Neural cell (in vitro differentiated cells): ENCODE measurements around the gene KCNT1. TPM values are rescaled to one million over a fixed set of nuclear protein-coding genes. Genes with fewer than 3 reads are reported as not detected.

Experiments used
- H2AFZ ChIP-seq: fragments of 200-600, 300-800 bp; sonication (generic), shearing (Covaris generic); 2 replicates; pipeline ENCODE4 v1.6.0; 2014; ENCODE audit warnings: low read depth, mild to moderate bottlenecking, antibody characterized with exemption, low read length, moderate library complexity
- H3F3A ChIP-seq: fragments of 200-600 bp; shearing (Covaris generic); 2 replicates; pipeline ENCODE4 v1.6.1; 2016; ENCODE audit warnings: mild to moderate bottlenecking, moderate library complexity, mixed read lengths, antibody characterized with exemption, low read length; ENCODE audit not compliant: insufficient read depth, poor library complexity, severe bottlenecking
- H3K27ac ChIP-seq: fragments of 200-600, 300-800 bp; sonication (generic), shearing (Covaris generic); 2 replicates; pipeline ENCODE4 v1.5.1; 2014; ENCODE audit warnings: mild to moderate bottlenecking, low read length, moderate library complexity
- H3K27me3 ChIP-seq: fragments of 300-800, 200-600 bp; sonication (generic), shearing (Covaris generic); 2 replicates; pipeline ENCODE4 v1.6.0; 2014; ENCODE audit warnings: mild to moderate bottlenecking, low read depth, low read length, moderate library complexity; ENCODE audit not compliant: insufficient read depth
- H3K36me3 ChIP-seq: fragments of 300-800, 200-600 bp; sonication (generic), shearing (Covaris generic); 2 replicates; pipeline ENCODE4 v1.5.1; 2014; ENCODE audit warnings: mild to moderate bottlenecking, antibody characterized with exemption, low read length, moderate library complexity; ENCODE audit not compliant: insufficient read depth
- H3K4me2 ChIP-seq: fragments of 300-800, 200-600 bp; sonication (generic), shearing (Covaris generic); 2 replicates; pipeline ENCODE4 v1.6.0; 2014; ENCODE audit warnings: mild to moderate bottlenecking, low read length
- H3K4me3 ChIP-seq: fragments of 300-800, 200-600 bp; sonication (generic), shearing (Covaris generic); 2 replicates; pipeline ENCODE4 v1.5.1; 2014; ENCODE audit warnings: mild to moderate bottlenecking, low read length, moderate library complexity
- H3K79me2 ChIP-seq: fragments of 200-600 bp; shearing (Covaris generic); replicated peaks from 2 replicates; pipeline ENCODE4 v1.6.0; 2014; ENCODE audit warnings: mild to moderate bottlenecking, low read length, moderate library complexity; ENCODE audit not compliant: insufficient read depth
- H3K9ac ChIP-seq: fragments of 300-800, 200-600 bp; sonication (generic), shearing (Covaris generic); 2 replicates; pipeline ENCODE4 v1.6.1; 2016; ENCODE audit warnings: mild to moderate bottlenecking, low read length, mixed read lengths
- H3K9me2 ChIP-seq: fragments of 200-600 bp; shearing (Covaris generic); 2 replicates; pipeline ENCODE4 v1.6.1; 2016; ENCODE audit warnings: mild to moderate bottlenecking, low read length, mixed read lengths; ENCODE audit not compliant: insufficient read depth
- H3K9me3 ChIP-seq: fragments of 200-600, 300-800 bp; sonication (generic), shearing (Covaris generic); 2 replicates; pipeline ENCODE4 v1.6.1; 2016; ENCODE audit warnings: mild to moderate bottlenecking, mixed run types, low read length, moderate library complexity, mixed read lengths
- H4K20me1 ChIP-seq: fragments of 200-600 bp; shearing (Covaris generic); 2 replicates; pipeline ENCODE4 v1.6.1; 2016; ENCODE audit warnings: mild to moderate bottlenecking, mixed run types; ENCODE audit not compliant: insufficient read depth
- CTCF ChIP-seq: fragments of 450-650 bp; IDR thresholded peaks from 2 replicates; pipeline ENCODE4 v1.5.1; 2014; ENCODE audit warnings: antibody characterized with exemption, mild to moderate bottlenecking, moderate library complexity; ENCODE audit not compliant: poor library complexity, severe bottlenecking
- EP300 ChIP-seq: fragments of 450-650 bp; conservative IDR thresholded peaks from 2 replicates; pipeline ENCODE4 v1.6.1; 2014; ENCODE audit warnings: antibody characterized with exemption, mild to moderate bottlenecking, moderate library complexity; ENCODE audit not compliant: poor library complexity, severe bottlenecking
- EZH2 ChIP-seq: fragments of 200-600, 300-800 bp; shearing (Covaris generic), sonication (generic); IDR thresholded peaks from 2 replicates; pipeline ENCODE4 v1.6.1; 2014; ENCODE audit warnings: antibody characterized with exemption, low read length, borderline replicate concordance, mild to moderate bottlenecking; ENCODE audit not compliant: insufficient read depth, poor library complexity, severe bottlenecking
- MXI1 ChIP-seq: fragments of 450-650 bp; conservative IDR thresholded peaks from 2 replicates; pipeline ENCODE4 v1.6.1; 2014; ENCODE audit warnings: antibody characterized with exemption, mild to moderate bottlenecking; ENCODE audit not compliant: poor library complexity, severe bottlenecking
- POLR2AphosphoS5 ChIP-seq: IDR thresholded peaks from 2 replicates; pipeline ENCODE4 v1.6.1; 2012
- RAD21 ChIP-seq: fragments of 450-650 bp; conservative IDR thresholded peaks from 2 replicates; pipeline ENCODE4 v1.6.1; 2014; ENCODE audit warnings: antibody characterized with exemption, mild to moderate bottlenecking, moderate library complexity
- SMC3 ChIP-seq: fragments of 450-650 bp; conservative IDR thresholded peaks from 2 replicates; pipeline ENCODE4 v1.6.1; 2014; ENCODE audit warnings: antibody characterized with exemption, mild to moderate bottlenecking, moderate library complexity; ENCODE audit not compliant: poor library complexity
- TAF1 ChIP-seq: IDR thresholded peaks from 2 replicates; pipeline ENCODE4 v1.6.1; 2012; ENCODE audit warnings: low read depth
- polyA plus RNA-seq: library from polyadenylated mRNA; depleted of rRNA; stranded (reverse); fragments of >200 nt; gene quantifications from 2 replicates; pipeline ENCODE4 v1.2.3, GENCODE V29; 2014
- TF ChIP-seq, protein P1 (sequence below): IDR thresholded peaks from 2 replicates; pipeline ENCODE4 v1.6.1; 2012; ENCODE audit warnings: borderline replicate concordance

Gene KCNT1
- polyA plus RNA-seq, 1 donor from 2014 or later = 0.67 TPM

DNA sequence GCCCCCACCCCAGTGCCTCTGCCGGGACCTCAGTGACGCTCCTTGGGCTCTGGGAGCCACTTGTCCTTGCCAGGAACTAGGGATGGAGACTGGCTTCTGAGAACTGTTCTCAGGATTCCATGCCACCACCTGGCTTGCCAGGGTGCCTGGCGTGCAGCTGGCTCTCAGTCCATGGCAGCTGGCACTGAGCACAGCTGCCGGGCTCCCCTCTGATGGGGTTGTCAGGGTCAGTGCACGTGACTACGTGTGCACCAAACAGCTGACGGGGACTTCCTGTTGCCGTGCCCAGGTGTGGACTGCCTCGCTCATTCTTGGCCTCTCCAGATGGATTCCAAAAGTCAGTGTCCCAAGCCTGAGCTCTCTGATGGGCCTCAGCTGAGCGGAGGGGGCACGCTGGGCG, 9.4 kb downstream of the KCNT1 start:
- H3K79me2 ChIP-seq = no peaks in the 10 kb centered on the region
- H3K4me2 ChIP-seq = no peak overlapping the region
- peaks cover 40% of the 10 kb centered on the region for H3K27me3 ChIP-seq
- no peaks in the 10 kb centered on the region for H3F3A ChIP-seq
- TF ChIP-seq POLR2AphosphoS5 (no peak), TAF1 (no peak), EZH2 (no peak)
- TF ChIP-seq, protein P1, sequence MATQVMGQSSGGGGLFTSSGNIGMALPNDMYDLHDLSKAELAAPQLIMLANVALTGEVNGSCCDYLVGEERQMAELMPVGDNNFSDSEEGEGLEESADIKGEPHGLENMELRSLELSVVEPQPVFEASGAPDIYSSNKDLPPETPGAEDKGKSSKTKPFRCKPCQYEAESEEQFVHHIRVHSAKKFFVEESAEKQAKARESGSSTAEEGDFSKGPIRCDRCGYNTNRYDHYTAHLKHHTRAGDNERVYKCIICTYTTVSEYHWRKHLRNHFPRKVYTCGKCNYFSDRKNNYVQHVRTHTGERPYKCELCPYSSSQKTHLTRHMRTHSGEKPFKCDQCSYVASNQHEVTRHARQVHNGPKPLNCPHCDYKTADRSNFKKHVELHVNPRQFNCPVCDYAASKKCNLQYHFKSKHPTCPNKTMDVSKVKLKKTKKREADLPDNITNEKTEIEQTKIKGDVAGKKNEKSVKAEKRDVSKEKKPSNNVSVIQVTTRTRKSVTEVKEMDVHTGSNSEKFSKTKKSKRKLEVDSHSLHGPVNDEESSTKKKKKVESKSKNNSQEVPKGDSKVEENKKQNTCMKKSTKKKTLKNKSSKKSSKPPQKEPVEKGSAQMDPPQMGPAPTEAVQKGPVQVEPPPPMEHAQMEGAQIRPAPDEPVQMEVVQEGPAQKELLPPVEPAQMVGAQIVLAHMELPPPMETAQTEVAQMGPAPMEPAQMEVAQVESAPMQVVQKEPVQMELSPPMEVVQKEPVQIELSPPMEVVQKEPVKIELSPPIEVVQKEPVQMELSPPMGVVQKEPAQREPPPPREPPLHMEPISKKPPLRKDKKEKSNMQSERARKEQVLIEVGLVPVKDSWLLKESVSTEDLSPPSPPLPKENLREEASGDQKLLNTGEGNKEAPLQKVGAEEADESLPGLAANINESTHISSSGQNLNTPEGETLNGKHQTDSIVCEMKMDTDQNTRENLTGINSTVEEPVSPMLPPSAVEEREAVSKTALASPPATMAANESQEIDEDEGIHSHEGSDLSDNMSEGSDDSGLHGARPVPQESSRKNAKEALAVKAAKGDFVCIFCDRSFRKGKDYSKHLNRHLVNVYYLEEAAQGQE = no peak
- no peak overlapping the region for H3K4me3 ChIP-seq
- H2AFZ ChIP-seq = no peak overlapping the region
- H3K27ac ChIP-seq = no peak overlapping the region
- H4K20me1 ChIP-seq = no peaks in the 10 kb centered on the region
- H3K9me3 ChIP-seq = no peaks in the 10 kb centered on the region
- H3K9me2 ChIP-seq = no peaks in the 10 kb centered on the region
- no peaks in the 10 kb centered on the region for H3K36me3 ChIP-seq
- no peak overlapping the region for H3K9ac ChIP-seq

- Histone ChIP-seq H3K4me2 (no peak overlapping the region), H3K79me2 (no peaks in the 10 kb centered on the region), H3K36me3 (no peaks in the 10 kb centered on the region), H3K27ac (no peak overlapping the region), H3F3A (no peaks in the 10 kb centered on the region), H3K4me3 (no peak overlapping the region), H4K20me1 (no peaks in the 10 kb centered on the region), H2AFZ (no peak overlapping the region), H3K27me3 (peaks cover 45% of the 10 kb centered on the region), H3K9me2 (no peaks in the 10 kb centered on the region), H3K9me3 (no peaks in the 10 kb centered on the region), H3K9ac (no peak overlapping the region)
- no peak for TF ChIP-seq TAF1
- TF ChIP-seq RAD21 = no peak
- no peak for TF ChIP-seq CTCF
- TF ChIP-seq POLR2AphosphoS5 = no peak
- no peak for TF ChIP-seq EP300
- no peak for TF ChIP-seq EZH2
- TF ChIP-seq SMC3 = no peak
- TF ChIP-seq, protein P1 = no peak
- no peak for TF ChIP-seq MXI1
Measured at GRCh38 chr9:135711881-135712280, 9.9 kb downstream of the KCNT1 start.
